ENCODE measurements around the gene SPEM1. TPM values are rescaled to one million over a fixed set of nuclear protein-coding genes. Genes with fewer than 3 reads are reported as not detected.
A peak's percentile ranks its signal among the peaks of the same experiment; 100 is the strongest.

The SPEM1 gene
- total RNA-seq, 1 donor from 2014 or later, result not detected

DNA sequence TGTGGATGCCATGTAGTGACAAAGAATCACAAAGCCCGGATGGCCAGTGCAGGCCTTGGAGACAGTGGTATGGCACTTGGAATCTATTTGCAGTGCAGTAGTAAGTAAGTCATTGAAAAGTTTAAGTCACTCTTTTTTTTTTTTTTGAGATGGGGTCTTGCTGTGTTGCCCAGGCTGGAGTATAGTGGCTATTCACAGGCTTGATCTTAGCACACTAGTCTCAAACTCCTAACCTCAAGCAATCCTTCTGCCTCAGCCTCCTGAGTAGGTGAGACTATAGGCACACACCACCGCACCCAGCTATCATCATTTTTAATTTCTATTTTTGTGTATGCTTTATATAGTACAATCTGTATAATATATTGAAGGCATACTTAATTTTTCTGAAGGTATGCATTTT is 21.5 kb upstream of the SPEM1 start:
- DNase-seq (ENCODE audit: low spot score) (no peak), ATAC-seq (no peak)

DNA sequence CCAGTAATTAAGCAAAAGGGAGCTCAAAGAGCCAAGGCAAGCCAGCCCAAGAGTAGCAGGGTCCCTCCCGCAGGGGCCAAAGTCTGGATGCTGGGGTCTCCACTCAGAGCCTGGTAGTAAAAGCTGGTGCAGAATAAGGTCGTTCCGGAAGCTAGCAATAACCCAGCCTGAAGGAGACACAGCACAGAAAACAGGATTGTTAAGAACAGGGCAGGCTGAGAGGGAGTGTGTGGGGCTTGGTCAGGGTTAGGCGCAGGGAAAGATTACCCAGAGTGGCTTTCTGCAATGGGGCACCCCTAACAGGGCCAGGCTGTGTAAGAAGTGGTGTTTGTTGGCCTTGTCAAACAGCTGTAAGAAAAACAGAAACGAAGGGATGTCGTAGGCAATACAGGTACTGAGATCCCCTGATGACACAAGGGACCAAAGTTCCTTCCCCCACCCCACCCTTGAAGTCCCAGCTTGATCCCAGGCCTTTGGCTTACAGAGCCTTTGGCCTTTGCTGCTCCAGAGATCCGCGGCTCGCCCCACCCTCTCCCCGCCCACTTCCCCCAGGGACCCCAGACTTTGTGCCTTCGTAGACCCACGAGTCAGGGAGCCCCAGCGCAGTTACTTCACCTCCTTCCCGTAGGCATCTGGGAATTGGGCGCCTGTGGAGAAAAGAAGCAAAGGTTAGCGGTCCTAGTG is 16.9 kb upstream of the SPEM1 start:
- peak; percentile 53 for ATAC-seq
- peak; percentile 83 for DNase-seq (ENCODE audit: low spot score)

DNA sequence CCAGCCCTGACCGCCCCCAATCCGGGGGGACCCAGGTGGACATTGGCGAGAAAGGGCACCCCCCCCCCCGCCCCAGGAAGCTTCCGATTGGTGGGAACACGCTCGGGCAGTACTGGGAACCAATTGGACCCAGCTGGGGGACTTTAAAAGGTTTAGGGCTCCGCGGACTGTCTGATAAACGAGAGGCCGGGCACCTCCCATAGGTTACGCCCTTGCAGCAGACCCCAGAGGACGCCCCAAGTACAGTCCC is 16.5 kb upstream of the SPEM1 start:
- ATAC-seq (peak; percentile 60), DNase-seq (ENCODE audit: low spot score) (no peak)

GRCh38 chr17:7403977-7404736 is 16.0 kb upstream of the SPEM1 start, which contains the start of gene TMEM256:
Gene TMEM256, minus strand, starts transcription at chr17:7404097. Its CDS starts 13 bp downstream, at chr17:7404084.
- ATAC-seq, result peak; percentile 85
- DNase-seq (ENCODE audit: low spot score), result peak; percentile 99

DNA sequence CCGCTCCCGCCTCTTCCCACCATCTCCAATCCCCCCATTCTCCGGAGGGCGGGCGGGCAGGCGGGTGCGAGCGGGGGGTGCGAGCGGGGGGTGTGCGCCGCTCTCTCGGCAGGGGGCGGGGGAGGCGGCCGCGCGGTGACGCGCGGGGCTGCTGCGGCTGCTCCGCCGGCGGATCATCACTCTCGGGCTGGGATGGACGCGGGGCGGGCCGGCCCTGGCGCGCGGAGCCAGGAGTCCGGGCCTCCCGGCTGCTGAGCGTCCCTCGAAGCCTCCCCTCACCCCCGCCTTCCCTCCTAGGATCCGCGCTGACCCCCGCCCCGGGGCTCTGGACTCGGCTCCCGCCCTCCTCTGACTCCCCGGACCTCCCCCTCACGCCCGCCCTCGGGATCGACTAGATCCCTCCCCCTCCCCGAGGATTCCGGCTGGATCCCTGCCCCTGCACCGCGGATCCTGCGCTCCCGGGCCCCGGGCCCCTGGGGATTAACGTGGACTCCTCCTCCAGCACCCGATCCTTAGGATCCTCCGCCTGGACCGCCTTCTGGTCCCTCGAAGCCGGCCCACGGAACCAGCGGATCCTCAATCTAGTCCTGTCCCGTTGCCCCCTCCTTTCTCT is 15.3 kb upstream of the SPEM1 start:
- ATAC-seq (peak; percentile 20), DNase-seq (ENCODE audit: low spot score) (peak; percentile 68)

- no peak for DNase-seq (ENCODE audit: low spot score)
- ATAC-seq, result no peak
These were observed 14.5 kb upstream of the SPEM1 start for GRCh38 chr17:7405350-7406234.

GRCh38 chr17:7406235-7406825 is 13.8 kb upstream of the SPEM1 start:
- ATAC-seq, result no peak
- no peak for DNase-seq (ENCODE audit: low spot score)

DNA sequence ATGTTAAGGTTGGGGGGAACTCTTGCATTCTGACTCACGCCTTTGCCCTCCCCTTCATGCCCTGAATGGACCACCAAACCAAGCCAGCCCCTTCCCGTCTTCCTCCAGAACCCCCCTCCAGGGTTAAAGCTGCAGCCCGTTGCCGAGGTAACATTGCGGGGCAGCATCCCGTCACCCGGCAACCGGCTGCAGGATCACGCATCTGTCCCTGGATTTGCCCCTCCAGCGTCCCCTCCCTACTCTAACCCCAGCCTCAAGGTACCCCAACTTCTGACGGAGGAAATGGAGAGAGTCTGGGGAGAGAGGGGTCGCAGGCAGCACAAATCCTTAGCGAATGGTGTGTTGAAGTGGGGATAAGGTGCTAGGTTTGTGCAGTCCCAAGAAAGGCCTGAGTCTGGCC is 13.0 kb upstream of the SPEM1 start:
- DNase-seq (ENCODE audit: low spot score), result no peak
- ATAC-seq, result no peak

- DNase-seq (ENCODE audit: low spot score), result no peak
- ATAC-seq, result no peak
These were observed 12.5 kb upstream of the SPEM1 start, which contains the start of gene NLGN2 for GRCh38 chr17:7407485-7408251. Gene NLGN2, plus strand, starts transcription at chr17:7407845. Its CDS starts 411 bp downstream, at chr17:7408256.

DNA sequence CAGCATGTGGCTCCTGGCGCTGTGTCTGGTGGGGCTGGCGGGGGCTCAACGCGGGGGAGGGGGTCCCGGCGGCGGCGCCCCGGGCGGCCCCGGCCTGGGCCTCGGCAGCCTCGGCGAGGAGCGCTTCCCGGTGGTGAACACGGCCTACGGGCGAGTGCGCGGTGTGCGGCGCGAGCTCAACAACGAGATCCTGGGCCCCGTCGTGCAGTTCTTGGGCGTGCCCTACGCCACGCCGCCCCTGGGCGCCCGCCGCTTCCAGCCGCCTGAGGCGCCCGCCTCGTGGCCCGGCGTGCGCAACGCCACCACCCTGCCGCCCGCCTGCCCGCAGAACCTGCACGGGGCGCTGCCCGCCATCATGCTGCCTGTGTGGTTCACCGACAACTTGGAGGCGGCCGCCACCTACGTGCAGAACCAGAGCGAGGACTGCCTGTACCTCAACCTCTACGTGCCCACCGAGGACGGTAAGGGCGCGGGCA is 11.8 kb upstream of the SPEM1 start:
- DNase-seq (ENCODE audit: low spot score) (no peak), ATAC-seq (no peak)

GRCh38 chr17:7408863-7409262 is 11.3 kb upstream of the SPEM1 start:
- ATAC-seq, result no peak
- DNase-seq (ENCODE audit: low spot score), result no peak

- ATAC-seq (no peak), DNase-seq (ENCODE audit: low spot score) (no peak)
These were observed 10.4 kb upstream of the SPEM1 start for GRCh38 chr17:7409716-7410115.

GRCh38 chr17:7410634-7411426 is 9.3 kb upstream of the SPEM1 start:
- DNase-seq (ENCODE audit: low spot score), result no peak
- no peak for ATAC-seq

GRCh38 chr17:7411427-7411750 is 8.7 kb upstream of the SPEM1 start:
- ATAC-seq (no peak), DNase-seq (ENCODE audit: low spot score) (no peak)

- ATAC-seq, result no peak
- no peak for DNase-seq (ENCODE audit: low spot score)
These were observed 6.7 kb upstream of the SPEM1 start for GRCh38 chr17:7413346-7413985.

DNA sequence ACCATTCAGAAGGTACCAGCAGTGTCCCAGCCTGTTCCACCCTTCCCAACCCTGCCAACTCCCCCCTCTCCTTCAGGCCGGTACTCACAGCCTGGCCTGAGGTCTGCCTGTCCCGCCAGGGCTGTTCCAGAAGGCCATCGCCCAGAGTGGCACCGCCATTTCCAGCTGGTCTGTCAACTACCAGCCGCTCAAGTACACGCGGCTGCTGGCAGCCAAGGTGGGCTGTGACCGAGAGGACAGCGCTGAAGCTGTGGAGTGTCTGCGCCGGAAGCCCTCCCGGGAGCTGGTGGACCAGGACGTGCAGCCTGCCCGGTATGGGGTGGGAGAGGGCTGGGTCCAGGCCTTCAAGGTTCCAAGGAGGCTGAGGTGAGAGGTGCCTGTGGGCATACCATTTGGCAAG is 5.3 kb upstream of the SPEM1 start:
- ATAC-seq (no peak), DNase-seq (ENCODE audit: low spot score) (no peak)

DNA sequence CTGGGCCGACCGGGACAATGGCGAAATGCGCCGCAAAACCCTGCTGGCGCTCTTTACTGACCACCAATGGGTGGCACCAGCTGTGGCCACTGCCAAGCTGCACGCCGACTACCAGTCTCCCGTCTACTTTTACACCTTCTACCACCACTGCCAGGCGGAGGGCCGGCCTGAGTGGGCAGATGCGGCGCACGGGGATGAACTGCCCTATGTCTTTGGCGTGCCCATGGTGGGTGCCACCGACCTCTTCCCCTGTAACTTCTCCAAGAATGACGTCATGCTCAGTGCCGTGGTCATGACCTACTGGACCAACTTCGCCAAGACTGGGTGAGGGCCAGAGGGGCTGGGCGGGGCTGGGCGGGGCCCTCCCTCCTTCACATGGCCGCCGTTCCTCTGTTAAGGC is 4.3 kb upstream of the SPEM1 start:
- DNase-seq (ENCODE audit: low spot score) (no peak), ATAC-seq (no peak)

DNA sequence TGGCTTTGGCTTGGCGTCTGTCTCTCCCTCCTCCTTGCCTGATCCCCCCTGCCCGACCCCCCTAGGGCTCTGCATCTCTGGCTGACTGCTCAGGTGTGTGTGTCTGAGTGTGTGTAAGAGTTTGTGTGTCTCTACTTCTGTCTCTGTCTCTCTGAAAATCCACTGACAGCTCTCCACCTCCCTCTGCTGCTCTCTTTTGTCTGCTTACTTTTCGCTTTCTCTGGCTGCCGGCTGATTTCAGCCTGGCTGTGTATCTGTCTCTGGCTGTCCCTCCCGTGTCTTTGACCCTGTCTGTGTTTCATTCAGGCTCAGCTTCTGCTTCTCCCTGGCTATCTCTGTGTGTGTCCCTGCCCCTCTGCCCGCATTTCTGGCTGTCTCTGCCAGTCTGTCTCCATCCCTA is 3.8 kb upstream of the SPEM1 start:
- DNase-seq (ENCODE audit: low spot score), result no peak
- no peak for ATAC-seq
